Placental epithelial cell (primary cell): ENCODE data around the gene MSH6. TPM values are rescaled to one million over a fixed set of nuclear protein-coding genes. Genes with fewer than 3 reads are reported as not detected.

ENCODE experiments used
- small RNA-seq: library from RNA; depleted of rRNA; stranded (forward); fragments of <200 nt; gene quantifications from one replicate; pipeline ENCODE3, GENCODE V24; 2012
- total RNA-seq: library from RNA; depleted of rRNA; stranded (reverse); fragments of >200 nt; gene quantifications from 2 replicates; pipeline ENCODE4 v1.2.3, GENCODE V29; 2012

Gene MSH6
- 58.7 and 62.8 TPM in 2 replicates for total RNA-seq

GRCh38 chr2:47782671-47783485 is at the start of gene MSH6:
TSS of gene MSH6 (plus strand) at chr2:47783145. CDS start at chr2:47783234, 89 bp downstream.

Small RNAs within 50 kb of the gene (small RNA-seq; reads per million reads assigned to genes)
- gene RF00026 (not detected), gene RPL36AP15 (not detected)

Other genes starting within 250 kb of the MSH6 start
- gene KCNK12, start 212.2 kb upstream of the MSH6 start, total RNA-seq, result 1.5 and 9.4 TPM in 2 replicates
- gene FBXO11, start 123.4 kb downstream of the MSH6 start, total RNA-seq, result 35.1 and 58.9 TPM in 2 replicates